ENCODE data around the gene FAM131B.

- TF ChIP-seq BRD4 (CRISPR knock-in tag; IDR thresholded peaks at IDR 0.05) (no peak), CTCF (CRISPR knock-in tag; IDR thresholded peaks at IDR 0.05) (no peak), TAF1 (CRISPR knock-in tag; IDR thresholded peaks at IDR 0.05) (no peak), SP1 (IDR thresholded peaks at IDR 0.05) (no peak), SP1 (CRISPR knock-in tag; IDR thresholded peaks at IDR 0.05) (no peak), ZNF138 (CRISPR knock-in tag; IDR thresholded peaks at IDR 0.05; ENCODE audit: low read depth) (no peak)
These were observed 13.0 kb upstream of the FAM131B start for GRCh38 chr7:143375298-143376034.

Measured in HepG2 (cell line).